ENCODE results near the gene NDST1.

GRCh38 chr5:150517272-150518152, 9.6 kb downstream of the NDST1 start:
- TF ChIP-seq, protein P1, sequence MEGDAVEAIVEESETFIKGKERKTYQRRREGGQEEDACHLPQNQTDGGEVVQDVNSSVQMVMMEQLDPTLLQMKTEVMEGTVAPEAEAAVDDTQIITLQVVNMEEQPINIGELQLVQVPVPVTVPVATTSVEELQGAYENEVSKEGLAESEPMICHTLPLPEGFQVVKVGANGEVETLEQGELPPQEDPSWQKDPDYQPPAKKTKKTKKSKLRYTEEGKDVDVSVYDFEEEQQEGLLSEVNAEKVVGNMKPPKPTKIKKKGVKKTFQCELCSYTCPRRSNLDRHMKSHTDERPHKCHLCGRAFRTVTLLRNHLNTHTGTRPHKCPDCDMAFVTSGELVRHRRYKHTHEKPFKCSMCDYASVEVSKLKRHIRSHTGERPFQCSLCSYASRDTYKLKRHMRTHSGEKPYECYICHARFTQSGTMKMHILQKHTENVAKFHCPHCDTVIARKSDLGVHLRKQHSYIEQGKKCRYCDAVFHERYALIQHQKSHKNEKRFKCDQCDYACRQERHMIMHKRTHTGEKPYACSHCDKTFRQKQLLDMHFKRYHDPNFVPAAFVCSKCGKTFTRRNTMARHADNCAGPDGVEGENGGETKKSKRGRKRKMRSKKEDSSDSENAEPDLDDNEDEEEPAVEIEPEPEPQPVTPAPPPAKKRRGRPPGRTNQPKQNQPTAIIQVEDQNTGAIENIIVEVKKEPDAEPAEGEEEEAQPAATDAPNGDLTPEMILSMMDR (IDR thresholded peaks at IDR 0.05), result no peak
- no peak for TF ChIP-seq POLR2A (IDR thresholded peaks at IDR 0.05)
- no peak for TF ChIP-seq POLR2AphosphoS5 (IDR thresholded peaks at IDR 0.05)
